GM21390 (cell line): ENCODE measurements around the gene TRIM4.
"Not testable (repeated sequence)": the region's sequence is repeated elsewhere in the genome, so short reads cannot be mapped to it uniquely, and the experiment has no call there.

Experiments used
- ATAC-seq: cut with Tn5 transposase; IDR thresholded peaks from one replicate; pipeline ENCODE4 v1.9.1; 2021; ENCODE audit not compliant: unreplicated experiment

TRIM4 gene

DNA sequence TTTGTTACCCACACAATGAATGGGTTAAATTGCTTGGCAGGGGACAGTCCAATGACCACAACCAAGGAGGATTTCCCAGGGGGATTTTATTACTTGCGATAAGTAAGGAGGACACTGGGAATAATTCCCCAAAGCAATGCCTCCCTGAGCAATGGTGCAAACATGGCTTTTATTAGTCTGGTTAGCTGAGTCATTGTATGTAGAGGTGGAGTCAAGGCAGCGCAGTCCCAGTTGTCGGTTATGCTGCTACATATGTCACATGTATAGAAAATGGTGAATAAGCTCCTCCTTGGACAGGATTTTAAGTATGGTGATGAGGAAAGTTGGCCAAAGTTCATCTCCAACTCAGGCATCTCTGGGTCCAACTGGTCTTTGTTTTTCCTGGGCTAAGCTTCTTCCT lies 3.9 kb upstream of the TRIM4 start:
- no peak for ATAC-seq

- no peak for ATAC-seq
Observed at GRCh38 chr7:99920149-99920548, 819 bp upstream of the TRIM4 start.

DNA sequence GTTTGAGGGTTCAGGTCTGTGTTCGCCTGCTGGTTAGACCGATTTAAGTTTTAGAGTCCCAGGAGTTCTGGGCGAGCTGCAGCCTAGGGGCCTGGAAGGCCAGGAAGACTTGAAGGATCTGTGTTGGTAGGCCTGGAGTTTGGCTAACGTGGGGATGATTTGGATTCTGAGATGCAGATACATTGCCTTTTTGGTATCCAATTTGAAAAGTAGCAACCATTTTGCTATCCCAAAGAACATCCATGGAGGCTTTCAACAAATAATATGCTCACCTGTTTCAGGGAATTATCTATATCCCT lies 433 bp upstream of the TRIM4 start:
- ATAC-seq = no peak

DNA sequence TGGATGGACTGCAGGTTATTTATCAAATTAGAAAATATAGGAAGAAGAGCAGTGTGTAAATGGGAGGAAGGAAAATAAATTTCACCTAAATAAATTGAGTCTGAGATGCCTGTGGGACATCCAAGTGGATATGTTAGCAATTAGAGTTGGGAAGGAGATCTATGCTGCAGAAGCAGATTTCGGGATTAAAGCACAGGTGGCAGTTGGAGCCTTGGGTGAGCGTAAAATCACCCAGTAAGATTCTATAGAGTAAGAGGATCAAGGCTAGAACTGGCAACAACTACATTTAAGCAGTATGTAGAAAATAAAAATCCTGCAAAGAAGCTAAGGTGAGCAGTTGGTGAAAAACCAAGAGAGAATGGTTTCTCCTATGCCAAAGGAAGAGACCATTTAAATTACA lies 8.4 kb downstream of the TRIM4 start:
- ATAC-seq = no peak

- ATAC-seq = no peak
Observed at GRCh38 chr7:99901581-99901980, 17.7 kb downstream of the TRIM4 start.

DNA sequence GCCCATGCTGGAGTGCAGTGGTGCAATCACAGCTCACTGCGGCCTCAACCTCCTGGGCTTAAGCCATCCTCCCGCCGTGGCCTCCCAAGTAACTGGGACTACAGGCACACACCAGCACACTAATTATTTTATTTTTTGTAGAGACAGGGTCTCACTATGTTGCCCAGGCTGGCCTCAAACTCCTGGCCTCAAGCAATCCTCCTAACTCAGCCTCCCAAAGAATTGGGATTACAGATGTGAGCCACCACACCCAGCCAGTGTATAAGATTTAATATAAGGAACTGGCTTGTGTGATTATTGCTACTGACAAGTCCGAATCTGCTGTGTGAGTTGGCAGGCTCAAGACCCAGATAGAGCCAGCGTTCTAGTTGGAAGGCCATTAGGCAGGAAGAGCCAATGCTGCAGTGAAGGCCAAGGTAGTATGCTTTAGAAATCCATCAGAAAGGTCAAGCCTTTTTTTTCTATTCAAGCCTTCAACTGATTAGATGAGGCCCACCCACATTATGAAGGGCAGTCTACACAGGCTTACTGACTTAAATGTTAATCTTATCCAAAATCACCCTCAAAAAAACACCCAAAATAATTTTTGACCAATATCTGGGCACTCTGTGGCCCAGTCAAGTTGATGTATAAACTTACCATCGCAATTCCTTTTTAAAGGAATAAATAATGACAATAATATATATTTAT lies 19.4 kb downstream of the TRIM4 start:
- no peak for ATAC-seq

DNA sequence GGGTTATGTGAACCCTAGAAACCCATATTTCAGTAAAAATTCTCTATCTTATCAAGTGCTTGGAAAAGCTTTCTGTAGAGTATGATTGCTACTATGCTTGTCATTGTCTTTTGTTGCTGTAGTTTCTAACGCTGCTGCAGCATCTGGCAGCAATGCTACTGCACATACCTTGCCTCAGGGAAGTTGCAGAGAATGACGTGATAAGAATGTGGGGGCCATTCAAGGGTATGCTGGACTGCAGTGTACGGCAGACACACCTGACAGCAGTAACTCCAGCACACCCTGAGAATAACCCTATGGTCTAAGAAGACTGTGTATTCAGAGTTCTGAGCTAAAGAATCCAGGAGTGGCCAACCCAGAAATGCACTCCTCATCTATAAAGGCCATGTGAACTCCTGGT lies 20.5 kb downstream of the TRIM4 start:
- no peak for ATAC-seq

DNA sequence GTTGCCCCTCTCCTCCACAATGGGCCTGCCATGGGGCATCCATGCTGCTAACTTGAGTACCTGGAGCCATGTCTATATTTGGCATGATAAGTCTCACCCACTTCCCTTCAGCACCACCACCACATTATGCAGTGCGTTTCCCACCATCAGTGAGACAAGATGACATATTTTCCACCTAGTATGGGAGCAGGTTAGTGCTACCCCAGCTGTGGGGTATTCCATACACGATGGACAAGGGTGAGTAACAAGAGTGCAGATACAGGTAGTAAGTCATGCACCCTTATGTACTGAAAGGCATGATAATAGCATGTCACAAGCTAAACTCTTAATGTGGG lies 21.3 kb downstream of the TRIM4 start:
- ATAC-seq = no peak

DNA sequence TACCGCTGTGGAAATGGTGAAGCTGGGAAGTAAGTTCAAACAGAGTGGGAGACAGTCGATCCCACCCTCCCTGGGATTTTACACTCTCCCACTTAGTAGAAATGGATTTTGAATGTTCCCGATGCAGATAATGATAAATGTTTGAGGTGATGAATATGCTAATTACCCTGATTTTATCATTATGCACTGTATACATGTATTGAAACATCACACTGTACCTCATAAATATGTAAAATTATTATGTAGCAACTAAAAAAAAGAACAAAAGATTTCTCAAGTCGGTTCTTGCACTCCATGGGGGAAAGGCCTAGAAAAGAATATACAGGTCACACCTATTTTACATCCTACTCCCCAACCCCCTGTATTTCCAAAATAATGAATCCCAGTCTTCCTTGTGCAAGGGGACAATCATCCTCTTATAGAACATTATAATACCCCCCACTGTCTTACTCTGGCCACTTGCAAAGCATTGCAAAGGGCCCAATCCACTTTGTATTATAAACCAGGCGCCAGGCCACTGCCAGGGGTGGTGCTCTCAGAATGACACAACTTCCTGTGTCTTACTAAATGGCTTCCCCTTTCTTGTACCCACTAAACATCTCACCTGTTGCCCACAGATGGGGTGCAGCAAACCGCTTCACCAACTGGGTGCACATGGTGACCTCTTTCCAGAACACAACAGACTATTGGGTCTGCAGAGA lies 21.9 kb downstream of the TRIM4 start:
- ATAC-seq = no peak

DNA sequence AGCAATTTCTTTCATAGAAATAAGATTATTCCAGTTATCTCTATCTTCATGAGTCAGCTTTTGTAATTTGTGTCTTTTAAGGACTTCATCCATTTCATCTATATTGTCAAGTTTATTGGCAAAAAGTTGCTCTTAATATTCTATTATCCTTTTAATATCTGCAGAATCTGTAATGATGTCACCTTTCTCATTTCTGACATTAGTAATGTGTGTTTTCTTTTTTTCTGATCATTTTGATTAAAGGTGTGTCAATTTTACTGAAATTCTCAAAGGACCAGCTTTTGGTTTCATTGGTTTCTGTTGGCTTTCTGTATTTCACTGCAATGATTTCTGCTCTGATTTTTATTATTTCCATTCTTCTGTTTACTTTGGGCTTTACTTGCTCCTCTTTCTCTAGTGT lies 24.6 kb downstream of the TRIM4 start:
- no peak for ATAC-seq

GRCh38 chr7:99893280-99893679 lies 26.1 kb downstream of the TRIM4 start:
- ATAC-seq = no peak

DNA sequence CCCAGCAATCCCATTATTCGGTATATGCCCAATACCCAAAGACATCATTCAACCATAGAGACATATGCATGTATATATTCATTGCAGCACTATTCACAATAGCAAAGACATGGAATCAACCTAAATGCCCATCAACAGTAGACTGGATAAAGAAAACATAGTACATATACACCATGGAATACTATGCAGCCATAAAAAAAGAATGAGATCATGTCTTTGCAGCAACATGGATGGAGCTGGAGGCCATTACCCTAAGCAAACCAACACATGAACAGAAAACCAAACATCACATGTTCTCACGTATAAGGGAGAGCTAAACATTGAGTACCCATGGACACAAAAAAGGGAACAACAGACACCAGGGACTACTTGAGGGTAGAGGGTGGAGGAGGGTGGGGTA lies 29.0 kb downstream of the TRIM4 start:
- not testable (repeated sequence) for ATAC-seq

DNA sequence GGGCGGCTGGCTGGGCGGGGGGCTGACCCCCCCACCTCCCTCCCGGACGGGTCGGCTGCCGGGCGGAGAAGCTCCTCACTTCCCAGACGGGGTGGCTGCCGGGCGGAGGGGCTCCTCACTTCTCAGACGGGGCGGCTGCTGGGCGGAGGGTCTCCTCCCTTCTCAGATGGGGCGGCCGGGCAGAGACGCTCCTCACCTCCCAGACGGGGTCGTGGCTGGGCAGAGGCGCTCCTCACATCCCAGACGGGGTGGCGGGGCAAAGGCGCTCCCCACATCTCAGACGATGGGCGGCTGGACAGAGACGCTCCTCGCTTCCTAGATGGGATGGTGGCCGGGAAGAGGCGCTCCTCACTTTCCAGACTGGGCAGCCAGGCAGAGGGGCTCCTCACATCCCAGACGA lies 31.0 kb downstream of the TRIM4 start:
- ATAC-seq = not testable (repeated sequence)

DNA sequence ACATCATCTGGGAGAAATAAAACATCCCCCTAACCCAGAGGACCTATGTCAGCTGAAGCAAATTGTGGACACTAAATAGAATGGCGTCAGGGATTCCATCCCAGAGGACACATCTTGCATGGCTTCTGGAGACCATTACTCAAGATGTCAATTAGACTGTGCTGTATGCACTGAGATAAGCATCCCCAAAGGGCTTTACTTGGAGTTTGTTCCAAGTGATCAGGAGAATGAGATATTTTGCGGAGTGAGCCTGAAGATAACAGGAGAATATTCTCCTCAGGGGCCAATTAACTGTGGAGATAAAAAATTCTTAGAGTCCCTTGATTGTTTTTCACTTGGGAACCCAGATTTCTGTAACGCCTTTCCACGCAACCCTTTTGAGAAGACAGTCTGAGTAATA lies 38.0 kb downstream of the TRIM4 start:
- no peak for ATAC-seq

GRCh38 chr7:99876933-99877332 lies 42.4 kb downstream of the TRIM4 start, which contains the start of gene OR2AE1:
OR2AE1 (minus strand) TSS chr7:99877033; CDS start chr7:99877033, 0 bp downstream.
- ATAC-seq = no peak

DNA sequence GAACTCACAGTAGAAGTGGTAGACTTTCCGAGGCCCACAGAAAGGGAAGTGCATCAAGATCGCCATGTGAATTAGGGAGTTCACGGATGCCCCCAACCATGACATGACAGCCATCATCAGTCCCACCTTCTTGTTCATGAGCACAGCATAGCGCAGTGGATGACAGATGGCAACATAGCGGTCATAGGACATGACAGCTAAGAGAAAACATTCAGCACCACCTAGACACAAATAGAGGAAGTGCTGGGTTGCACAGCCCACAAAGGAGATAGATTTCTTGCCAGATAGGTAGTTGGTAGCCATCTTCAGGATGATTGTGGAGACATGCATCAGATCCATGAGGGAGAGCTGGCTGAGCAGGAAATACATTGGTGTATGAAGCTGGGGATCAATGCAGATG lies 42.8 kb downstream of the TRIM4 start:
- ATAC-seq = no peak

- ATAC-seq = no peak
Observed at GRCh38 chr7:99868246-99868645, 51.1 kb downstream of the TRIM4 start.

DNA sequence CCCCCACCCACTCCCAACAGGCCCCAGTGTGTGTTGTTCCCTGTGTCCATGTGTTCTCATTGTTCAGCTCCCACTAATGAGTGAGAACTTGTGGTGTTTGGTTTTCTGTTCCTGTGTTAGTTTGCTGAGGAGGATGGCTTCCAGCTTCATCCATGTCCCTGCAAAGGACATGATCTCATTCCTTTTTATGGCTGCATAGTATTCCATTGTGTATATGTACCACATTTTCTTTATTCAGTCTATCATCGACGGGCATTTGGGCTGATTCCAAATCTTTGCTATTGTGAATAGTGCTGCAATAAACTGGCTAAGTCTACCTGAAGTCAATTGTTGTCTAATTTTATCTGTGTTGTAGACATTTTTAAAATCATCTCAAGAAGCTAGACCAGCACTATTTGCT lies 51.9 kb downstream of the TRIM4 start:
- not testable (repeated sequence) for ATAC-seq

DNA sequence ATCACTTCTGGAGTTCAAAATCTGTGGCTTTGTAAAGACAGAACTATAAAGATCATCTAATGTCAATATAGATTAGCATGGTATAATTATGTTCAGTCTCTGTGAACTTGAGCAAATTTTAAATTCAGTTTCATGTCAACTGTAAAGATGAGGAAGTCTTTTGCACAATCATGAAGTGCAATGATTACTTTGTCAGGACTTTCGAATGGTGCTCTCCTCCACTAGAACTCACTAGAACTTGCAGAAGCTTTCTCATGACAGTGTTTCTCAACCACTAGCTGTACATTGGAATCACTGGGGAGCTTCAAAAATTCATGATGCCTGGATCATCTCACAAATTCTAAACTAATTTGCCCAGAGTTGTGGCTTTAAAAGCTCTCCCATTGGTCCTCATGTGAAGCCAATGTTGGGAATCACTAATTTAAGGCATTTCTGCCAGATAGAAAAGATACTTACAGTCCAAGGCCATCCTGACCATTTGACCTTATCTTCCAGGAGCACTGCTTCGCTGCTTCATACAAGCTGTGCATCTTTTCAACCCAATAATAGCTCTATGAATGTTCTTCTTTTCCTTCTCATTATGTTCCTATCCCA lies 55.4 kb downstream of the TRIM4 start:
- ATAC-seq = no peak

GRCh38 chr7:99860281-99861127 lies 58.8 kb downstream of the TRIM4 start:
- ATAC-seq = no peak

- no peak for ATAC-seq
Observed at GRCh38 chr7:99855236-99855635, 64.1 kb downstream of the TRIM4 start.
